Kidney (tissue), 14 donors: ENCODE measurements around the gene TRAPPC12. TPM values are rescaled to one million over a fixed set of nuclear protein-coding genes. Genes with fewer than 3 reads are reported as not detected.

Experiments used
- DNase-seq, 5 donors: peaks; one replicate each; pipeline ENCODE4 v3.0.0-alpha.2; 2013 to 2020
- FAIRE-seq: peaks from 2 replicates; lab custom pipeline; 2012; peaks lifted over from hg19 to GRCh38; lab: Jason Lieb, UNC
- H3K27ac ChIP-seq, 2 donors: one replicate each; pipeline ENCODE4 v1.7.0; 2013; ENCODE audit warnings: low read depth in 2 of 2, low read length in 2 of 2, inconsistent platforms in 1 of 2
- H3K27me3 ChIP-seq: one replicate; pipeline ENCODE4 v1.7.1; 2013; ENCODE audit warnings: low read length, inconsistent platforms; ENCODE audit not compliant: control insufficient read depth, insufficient read depth
- H3K36me3 ChIP-seq, 3 donors: one replicate each; pipeline versions ENCODE4 v1.7.0 to v1.7.1; 2013; ENCODE audit warnings: low read length in 3 of 3, control low read depth in 1 of 3, inconsistent platforms in 1 of 3; ENCODE audit not compliant: insufficient read depth in 3 of 3, control insufficient read depth in 2 of 3
- H3K4me1 ChIP-seq, 3 donors: one replicate each; pipeline versions ENCODE4 v1.7.0 to v1.7.1; 2013; ENCODE audit warnings: low read length in 3 of 3, inconsistent platforms in 1 of 3, low read depth in 1 of 3; ENCODE audit not compliant: control insufficient read depth in 2 of 3, insufficient read depth in 2 of 3
- H3K4me3 ChIP-seq, 3 donors: one replicate each; pipeline versions ENCODE4 v1.7.0 to v1.8.1; 2013; ENCODE audit warnings: low read length in 3 of 3, control low read depth in 1 of 3, inconsistent platforms in 1 of 3
- H3K9ac ChIP-seq, 3 donors: one replicate each; pipeline versions ENCODE4 v1.7.0 to v1.7.1; 2013; ENCODE audit warnings: low read length in 3 of 3, control low read depth in 1 of 3, inconsistent platforms in 1 of 3
- H3K9me3 ChIP-seq, 3 donors: one replicate each; pipeline versions ENCODE4 v1.7.0 to v1.7.1; 2013; ENCODE audit warnings: low read length in 3 of 3, control low read depth in 1 of 3, inconsistent platforms in 1 of 3; ENCODE audit not compliant: control insufficient read depth in 2 of 3, insufficient read depth in 1 of 3
- CTCF ChIP-seq: IDR thresholded peaks from 3 replicates; pipeline ENCODE4 v1.5.1; 2012; ENCODE audit warnings: mild to moderate bottlenecking, moderate library complexity, borderline replicate concordance; ENCODE audit not compliant: insufficient read depth; ENCODE audit errors: extremely low read depth
- intact Hi-C: fragments of 100-400 bp; cut with DNase I; formaldehyde crosslinking; loops from one replicate; pipeline ENCODE4 v1.11.1; 2022
- polyA plus RNA-seq: library from polyadenylated mRNA; stranded (reverse); fragments of 350-450 nt; fragmentation: Illumina TruSeq; extraction: RNeasy Lipid Tissue Mini Kit (QIAGEN cat#74804); gene quantifications from one replicate; pipeline ENCODE4 v1.2.3, GENCODE V29; 2014; ENCODE audit warnings: low read depth, low replicate concordance; ENCODE audit not compliant: insufficient read depth
- total RNA-seq: library from RNA; stranded (reverse); fragmentation: NEBNext Ultra II Directional; extraction: Animal tissue kit (Norgen Biotek cat#: 25700); gene quantifications from one replicate; pipeline ENCODE4 v1.2.1, GENCODE V29; 2021
- donor health status: control.
- donor health status: control.
- donor health status: control.
- donor health status: control.
- donor health status: control.
- donor health status: DM: yes; HTN: yes; CAD: no.
- donor health status: Normal renal cell carcinoma (clear cell type).

TRAPPC12 gene
- total and polyA plus RNA-seq, 2 donors from 2014 or later, result 81.6 to 104 TPM

DNA sequence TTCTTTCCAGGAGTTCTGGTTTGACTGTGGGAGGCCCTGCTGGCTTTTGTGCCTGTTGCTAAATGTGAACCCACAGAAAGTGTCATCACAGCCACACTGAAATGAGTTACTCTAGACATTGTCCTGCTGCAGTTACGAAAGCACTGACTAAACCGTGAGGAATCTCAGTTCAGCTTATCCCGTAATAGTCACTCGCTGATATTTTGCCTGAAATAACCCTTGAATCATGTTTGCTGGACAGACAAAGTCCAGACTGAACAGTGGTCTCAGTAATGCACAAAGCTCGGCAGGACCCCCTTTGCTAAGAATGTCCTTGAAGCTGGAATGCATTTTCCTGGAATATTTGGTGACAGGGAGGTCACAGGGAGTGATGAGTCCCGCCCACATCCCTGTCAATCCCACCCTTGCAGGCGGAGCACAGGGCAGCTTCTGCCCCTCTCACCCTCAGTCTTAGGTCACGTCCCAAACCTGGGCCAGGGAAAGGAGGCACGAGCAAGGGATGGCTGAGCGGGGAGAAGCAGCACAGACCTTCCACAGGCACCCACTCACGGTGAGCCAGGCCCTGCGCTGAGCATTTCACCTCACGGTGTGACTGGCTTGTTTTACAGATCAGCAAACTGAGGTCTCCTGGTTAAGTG is 86.5 kb downstream of the TRAPPC12 start:
- Histone ChIP-seq H3K27ac (no peak overlapping the region), H3K9ac (no peak overlapping the region)

DNA sequence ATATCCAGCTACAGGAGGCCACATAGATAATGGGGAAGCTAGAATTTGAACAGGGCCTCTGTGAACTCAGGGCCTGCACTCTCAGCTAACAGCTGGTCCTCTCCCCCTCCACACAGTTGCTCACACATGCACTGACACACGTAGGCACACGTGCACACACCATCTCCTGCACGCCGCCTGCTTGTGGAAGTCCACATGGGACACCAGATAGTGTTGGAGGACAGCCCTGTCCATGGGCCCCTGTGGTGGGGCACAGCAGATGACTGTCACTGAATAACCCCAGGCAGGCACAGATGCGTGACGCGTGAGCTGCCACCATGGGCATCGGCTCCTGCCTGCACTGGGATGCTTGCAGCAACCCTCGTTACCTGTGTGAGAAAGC is 87.0 kb downstream of the TRAPPC12 start:
- no peak overlapping the region for H3K27ac ChIP-seq
- intact Hi-C loops, result no loop called here
- DNase-seq, result no peak
- H3K27me3 ChIP-seq, result no peaks in the 10 kb centered on the region
- H3K4me1 ChIP-seq, result peaks cover 0 to 5% (median 2%) of the 10 kb centered on the region in 3 donors
- no peaks in the 10 kb centered on the region for H3K9me3 ChIP-seq
- FAIRE-seq, result no peak
- no peak overlapping the region for H3K4me3 ChIP-seq
- no peak for TF ChIP-seq CTCF
- H3K9ac ChIP-seq, result no peak overlapping the region
- H3K36me3 ChIP-seq, result peaks cover 0 to 58% (median 23%) of the 10 kb centered on the region in 3 donors

More for the DNA sequence above, 86.5 kb downstream of the TRAPPC12 start:
- intact Hi-C loops, result no loop called here
- FAIRE-seq (no peak), DNase-seq (no peak)
- TF ChIP-seq CTCF, result no peak
- Histone ChIP-seq H3K36me3 (peaks cover 0 to 54% (median 23%) of the 10 kb centered on the region in 3 donors), H3K9me3 (no peaks in the 10 kb centered on the region), H3K4me1 (peaks cover 0 to 7% (median under 1%) of the 10 kb centered on the region in 3 donors), H3K27me3 (no peaks in the 10 kb centered on the region), H3K4me3 (no peak overlapping the region)

DNA sequence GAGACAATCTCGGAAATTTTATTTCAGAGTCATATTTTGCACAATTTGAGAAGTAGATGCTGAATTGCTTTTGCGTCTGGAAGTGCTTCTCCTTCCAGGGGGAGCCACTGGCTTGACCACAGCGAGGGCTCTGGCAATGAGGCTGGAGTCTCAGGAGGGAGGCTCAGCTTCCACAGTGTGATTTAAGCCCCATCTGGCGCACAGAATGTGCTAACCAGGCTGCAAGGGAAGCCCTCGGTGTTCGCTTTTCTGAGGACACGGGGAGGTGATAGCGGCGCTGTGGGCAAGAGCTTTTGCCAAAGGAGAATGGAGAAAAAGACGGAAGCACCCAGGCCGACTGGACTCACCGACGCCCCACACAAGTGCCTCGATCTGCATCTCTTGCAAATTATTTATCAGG is 87.5 kb downstream of the TRAPPC12 start:
- Histone ChIP-seq H3K27me3 (no peaks in the 10 kb centered on the region), H3K4me1 (peaks cover 0 to 5% (median 0%) of the 10 kb centered on the region in 3 donors), H3K4me3 (no peak overlapping the region), H3K36me3 (peaks cover 0 to 58% (median 23%) of the 10 kb centered on the region in 3 donors), H3K27ac (no peak overlapping the region), H3K9ac (no peak overlapping the region), H3K9me3 (no peaks in the 10 kb centered on the region)
- FAIRE-seq (no peak), DNase-seq (no peak)
- no peak for TF ChIP-seq CTCF
- intact Hi-C loops, result no loop called here
